GM12873 (cell line): ENCODE measurements around the gene CARMIL1.

ENCODE experiments used
- TF ChIP-seq, protein P1 (sequence below): IDR thresholded peaks from 2 replicates; pipeline ENCODE4 v1.5.1; 2012; ENCODE audit warnings: low read depth, mild to moderate bottlenecking, moderate library complexity, low read length, control low read depth; ENCODE audit not compliant: insufficient read depth; ENCODE audit errors: missing control alignments

Gene CARMIL1

DNA sequence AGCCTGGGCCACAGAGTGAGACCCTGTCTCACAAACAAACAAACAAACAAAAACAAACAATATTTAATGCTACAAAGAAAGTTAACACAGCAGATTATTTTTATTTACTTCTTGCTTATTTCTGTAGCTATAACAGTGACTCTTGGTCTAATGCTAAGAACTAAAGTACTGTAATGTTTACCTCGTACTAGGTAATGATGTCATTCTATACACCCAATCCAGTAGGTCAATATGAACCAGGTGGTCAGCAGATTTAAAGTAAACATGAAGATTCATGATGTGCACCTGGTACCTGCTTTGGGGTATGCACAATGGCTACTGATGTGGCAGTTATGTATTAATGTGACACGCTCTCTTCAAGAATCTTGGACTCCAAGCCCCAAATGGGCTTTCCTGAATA, 36.6 kb upstream of the CARMIL1 start:
- TF ChIP-seq, protein P1, sequence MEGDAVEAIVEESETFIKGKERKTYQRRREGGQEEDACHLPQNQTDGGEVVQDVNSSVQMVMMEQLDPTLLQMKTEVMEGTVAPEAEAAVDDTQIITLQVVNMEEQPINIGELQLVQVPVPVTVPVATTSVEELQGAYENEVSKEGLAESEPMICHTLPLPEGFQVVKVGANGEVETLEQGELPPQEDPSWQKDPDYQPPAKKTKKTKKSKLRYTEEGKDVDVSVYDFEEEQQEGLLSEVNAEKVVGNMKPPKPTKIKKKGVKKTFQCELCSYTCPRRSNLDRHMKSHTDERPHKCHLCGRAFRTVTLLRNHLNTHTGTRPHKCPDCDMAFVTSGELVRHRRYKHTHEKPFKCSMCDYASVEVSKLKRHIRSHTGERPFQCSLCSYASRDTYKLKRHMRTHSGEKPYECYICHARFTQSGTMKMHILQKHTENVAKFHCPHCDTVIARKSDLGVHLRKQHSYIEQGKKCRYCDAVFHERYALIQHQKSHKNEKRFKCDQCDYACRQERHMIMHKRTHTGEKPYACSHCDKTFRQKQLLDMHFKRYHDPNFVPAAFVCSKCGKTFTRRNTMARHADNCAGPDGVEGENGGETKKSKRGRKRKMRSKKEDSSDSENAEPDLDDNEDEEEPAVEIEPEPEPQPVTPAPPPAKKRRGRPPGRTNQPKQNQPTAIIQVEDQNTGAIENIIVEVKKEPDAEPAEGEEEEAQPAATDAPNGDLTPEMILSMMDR, result no peak

DNA sequence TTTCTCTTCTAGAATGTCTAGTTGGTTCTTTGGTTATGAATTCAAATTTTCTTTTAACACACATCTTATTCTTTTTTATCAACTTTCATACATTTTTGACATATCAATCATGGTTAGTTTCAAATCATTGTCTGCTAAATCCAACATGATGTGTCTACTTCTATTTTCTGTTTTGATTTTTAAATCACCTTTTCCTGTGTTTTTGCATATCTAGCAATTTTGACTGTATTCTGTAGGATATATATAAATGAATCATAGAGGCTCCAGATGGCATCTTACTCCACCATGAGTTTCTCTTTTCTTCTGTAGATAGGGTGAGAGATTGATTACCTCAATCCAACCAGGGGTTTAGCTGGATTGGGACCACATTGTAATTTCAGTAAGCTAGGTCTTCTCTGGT, 34.3 kb upstream of the CARMIL1 start:
- TF ChIP-seq, protein P1, result no peak

DNA sequence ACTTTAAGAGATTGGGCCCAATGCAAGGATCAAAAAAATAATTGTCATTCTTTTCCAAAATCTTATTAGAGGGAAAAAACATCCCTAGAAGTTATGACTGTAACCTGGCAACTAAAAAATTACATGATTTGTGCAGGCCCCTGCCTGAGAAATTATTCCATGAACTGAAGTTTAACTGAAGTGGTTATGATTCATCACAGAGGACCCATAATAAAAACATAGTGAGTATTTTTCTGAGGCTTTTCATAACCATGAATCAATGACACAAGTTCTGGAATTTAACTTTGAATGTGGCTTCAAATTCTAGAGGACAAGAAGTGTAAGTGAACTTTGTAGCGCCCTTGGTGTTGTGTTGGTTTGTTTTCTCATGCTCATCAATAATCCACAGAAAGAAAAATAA, 31.1 kb upstream of the CARMIL1 start:
- TF ChIP-seq, protein P1, result no peak

DNA sequence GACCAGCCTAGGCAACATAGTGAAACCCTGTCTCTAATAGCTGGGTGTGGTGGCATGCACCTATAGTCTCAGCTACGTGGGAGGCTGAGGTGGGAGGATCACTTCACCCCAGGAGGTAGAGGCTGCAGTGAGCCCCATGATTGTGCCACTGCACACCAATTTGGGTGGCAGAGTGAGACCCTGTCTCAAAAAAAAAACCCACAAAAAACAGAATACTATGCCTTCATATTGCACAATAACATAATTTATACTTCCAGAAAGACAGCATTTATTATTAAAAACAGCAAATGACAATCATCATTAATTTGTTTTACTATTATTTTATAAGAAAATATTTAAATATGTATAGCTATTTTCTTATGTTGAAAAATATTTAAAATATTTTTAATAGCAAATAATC, 30.0 kb upstream of the CARMIL1 start:
- TF ChIP-seq, protein P1, result no peak

DNA sequence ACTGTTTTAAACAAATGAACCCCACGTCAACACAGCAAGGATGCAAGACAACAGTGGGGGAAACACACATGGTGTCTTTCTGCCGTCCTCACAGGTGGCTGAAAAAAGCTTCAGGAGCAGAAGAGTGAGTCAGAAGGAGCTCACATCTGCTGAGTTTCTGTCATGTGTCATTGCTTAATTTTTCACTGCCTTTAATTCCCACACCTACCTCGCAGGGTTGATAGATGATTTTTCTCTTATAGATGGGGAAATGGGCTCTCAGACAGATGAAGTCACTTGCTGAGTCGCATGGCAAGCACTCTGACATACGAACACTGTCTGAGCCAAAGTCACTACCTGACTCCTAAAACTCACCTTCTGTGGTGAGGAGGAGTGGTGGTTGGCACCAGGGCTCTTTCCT, 28.3 kb upstream of the CARMIL1 start:
- TF ChIP-seq, protein P1, result no peak

DNA sequence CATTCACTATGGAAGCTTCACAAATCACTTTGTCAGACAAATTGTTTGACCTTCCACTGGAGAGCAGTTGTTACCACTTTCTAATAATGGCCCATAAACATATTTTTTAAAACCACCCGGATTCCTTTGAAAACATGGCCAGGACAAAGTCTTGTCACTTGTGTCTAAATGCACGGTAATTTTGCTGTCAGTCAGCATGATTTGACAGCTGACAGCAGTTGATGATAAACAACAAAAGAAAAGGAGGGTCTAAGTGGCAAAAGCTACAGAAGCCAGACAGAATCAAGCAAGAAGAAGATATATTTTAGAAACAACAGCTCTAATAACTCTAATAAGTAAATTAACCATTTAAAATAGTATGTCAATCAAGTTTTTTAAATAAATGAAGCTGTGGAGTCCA, 27.7 kb upstream of the CARMIL1 start:
- TF ChIP-seq, protein P1, result no peak

DNA sequence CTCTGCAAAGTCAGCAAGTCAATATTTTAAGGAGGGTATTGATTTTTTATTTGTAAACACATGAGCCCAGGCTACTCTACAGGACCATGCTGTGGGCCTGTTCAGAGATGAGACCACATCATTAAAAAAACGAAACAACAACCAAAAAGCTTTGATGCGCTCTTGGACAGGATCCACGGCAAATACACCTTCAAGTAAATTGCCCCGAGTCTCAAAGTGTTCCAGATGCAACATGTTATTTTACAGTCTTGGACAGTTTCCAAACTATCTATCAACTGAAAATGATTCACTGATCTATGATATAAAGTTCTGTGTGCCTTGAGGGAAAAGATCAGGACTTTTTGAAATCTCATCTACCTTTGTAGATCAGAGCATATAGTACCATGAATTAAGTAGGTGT, 25.8 kb upstream of the CARMIL1 start:
- TF ChIP-seq, protein P1, result no peak
